ENCODE data around the gene ATF6B. TPM values are rescaled to one million over a fixed set of nuclear protein-coding genes. Genes with fewer than 3 reads are reported as not detected.

Gene ATF6B
- total RNA-seq, 1 donor, result 27.5 TPM

DNA sequence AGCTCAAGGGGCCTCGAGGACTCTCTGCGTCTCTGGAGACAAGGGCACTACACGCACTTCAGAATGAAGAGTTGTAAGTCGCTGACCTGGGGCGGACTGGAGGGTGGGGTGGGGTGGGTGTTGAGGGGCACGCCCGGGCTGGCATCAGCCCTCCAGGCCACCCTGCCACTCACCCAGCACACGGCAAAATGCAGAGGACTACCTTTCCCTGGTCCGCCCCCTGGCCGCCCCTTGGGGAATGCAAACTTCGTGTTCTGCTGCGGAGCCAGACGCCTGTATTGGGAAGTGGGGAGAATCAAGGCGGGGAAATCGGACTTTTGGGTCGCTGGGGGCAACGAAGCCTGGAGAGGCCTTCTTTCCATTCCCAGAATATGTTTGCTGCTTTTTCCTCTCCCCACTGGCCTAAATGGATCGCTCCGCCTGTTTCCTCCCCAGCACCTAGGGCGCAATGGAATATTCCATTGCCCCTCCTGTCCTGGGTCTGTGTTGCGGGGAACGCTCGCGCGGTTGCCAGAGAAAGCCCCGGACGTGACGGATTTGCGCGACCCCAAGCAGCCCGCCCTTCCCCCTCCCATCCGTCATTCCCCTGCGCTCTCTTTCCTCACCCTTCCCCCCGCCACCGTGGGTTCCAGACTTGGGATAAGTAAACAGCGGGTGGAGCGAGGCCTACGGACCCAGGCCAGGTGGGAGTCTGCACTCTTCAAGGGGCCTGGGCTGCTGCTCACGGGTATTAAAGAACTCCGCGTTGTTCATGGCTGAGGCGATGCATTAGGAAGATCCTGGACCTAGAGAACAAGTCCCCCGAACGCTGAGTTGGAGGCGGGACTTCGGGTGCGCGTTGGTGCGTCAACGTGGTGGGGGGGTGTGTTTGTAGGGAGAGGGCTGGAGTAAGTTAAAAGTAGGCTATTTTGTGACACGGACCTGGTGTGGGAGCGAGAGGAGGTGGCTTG is 25.8 kb upstream of the ATF6B start, which contains the start of gene PPT2:
Gene PPT2, plus strand, starts transcription at position 578 of the 950 bp plus-strand sequence. CDS start 454 bp downstream, outside the sequence.
- peak; percentile 95 for DNase-seq (ENCODE audit: insufficient read length, low spot score, missing footprints)
- peaks cover 24% of the 10 kb centered on the region for H3K4me1 ChIP-seq (ENCODE audit: insufficient read depth, low read length)

GRCh38 chr6:32152769-32153563 is 24.9 kb upstream of the ATF6B start:
- Histone ChIP-seq H4K20me1 (ENCODE audit: insufficient read depth, low read length) (peaks cover 6% of the 10 kb centered on the region), H3K27ac (ENCODE audit: low read depth, low read length) (peak overlapping the region; percentile 90), H3K4me1 (ENCODE audit: insufficient read depth, low read length) (peaks cover 24% of the 10 kb centered on the region), H2AFZ (ENCODE audit: low read length) (peak overlapping the region; percentile 97), H3K9me3 (ENCODE audit: low read depth, low read length) (no peaks in the 10 kb centered on the region), H3K4me2 (ENCODE audit: insufficient read depth, low read length) (peak overlapping the region; percentile 91), H3K27me3 (ENCODE audit: insufficient read depth, low read length) (peaks cover 16% of the 10 kb centered on the region), H3K79me2 (ENCODE audit: insufficient read depth, low read length) (peaks cover 18% of the 10 kb centered on the region), H3K36me3 (ENCODE audit: insufficient read depth, low read length) (peaks cover 5% of the 10 kb centered on the region), H3K4me3 (ENCODE audit: insufficient read depth, low read length) (peak overlapping the region; percentile 97)
- TF ChIP-seq CTCF (IDR thresholded peaks at IDR 0.05; ENCODE audit: extremely low read depth, low read depth, low read length), result no peak
- DNase-seq (ENCODE audit: insufficient read length, low spot score, missing footprints), result peak; percentile 88

More for the DNA sequence above, 25.8 kb upstream of the ATF6B start, which contains the start of gene PPT2:
- TF ChIP-seq CTCF (IDR thresholded peaks at IDR 0.05; ENCODE audit: extremely low read depth, low read depth, low read length), result no peak
- peaks cover 6% of the 10 kb centered on the region for H4K20me1 ChIP-seq (ENCODE audit: insufficient read depth, low read length)
- peak within 1 kb of the TSS; percentile 97 for H3K4me3 ChIP-seq (ENCODE audit: insufficient read depth, low read length)
- H3K27ac ChIP-seq (ENCODE audit: low read depth, low read length), result peak within 1 kb of the TSS; percentile 90
- peaks cover 18% of the 10 kb centered on the region for H3K79me2 ChIP-seq (ENCODE audit: insufficient read depth, low read length)
- H3K4me2 ChIP-seq (ENCODE audit: insufficient read depth, low read length), result peak within 1 kb of the TSS; percentile 91
- H3K27me3 ChIP-seq (ENCODE audit: insufficient read depth, low read length), result peaks cover 7% of the 10 kb centered on the region
- peaks cover 14% of the 10 kb centered on the region for H3K36me3 ChIP-seq (ENCODE audit: insufficient read depth, low read length)
- peak within 1 kb of the TSS; percentile 97 for H2AFZ ChIP-seq (ENCODE audit: low read length)
- H3K9me3 ChIP-seq (ENCODE audit: low read depth, low read length), result no peaks in the 10 kb centered on the region

- H3K4me3 ChIP-seq (ENCODE audit: insufficient read depth, low read length), result peak within 1 kb of the TSS; percentile 97
- H3K4me2 ChIP-seq (ENCODE audit: insufficient read depth, low read length), result peak within 1 kb of the TSS; percentile 91
- peaks cover 24% of the 10 kb centered on the region for H3K4me1 ChIP-seq (ENCODE audit: insufficient read depth, low read length)
- DNase-seq (ENCODE audit: insufficient read length, low spot score, missing footprints), result peak; percentile 86
- H3K79me2 ChIP-seq (ENCODE audit: insufficient read depth, low read length), result peaks cover 18% of the 10 kb centered on the region
- H3K9me3 ChIP-seq (ENCODE audit: low read depth, low read length), result no peaks in the 10 kb centered on the region
- peaks cover 6% of the 10 kb centered on the region for H4K20me1 ChIP-seq (ENCODE audit: insufficient read depth, low read length)
- peaks cover 24% of the 10 kb centered on the region for H3K27me3 ChIP-seq (ENCODE audit: insufficient read depth, low read length)
- peaks cover 2% of the 10 kb centered on the region for H3K36me3 ChIP-seq (ENCODE audit: insufficient read depth, low read length)
- H2AFZ ChIP-seq (ENCODE audit: low read length), result peak within 1 kb of the TSS; percentile 97
- peak within 1 kb of the TSS; percentile 90 for H3K27ac ChIP-seq (ENCODE audit: low read depth, low read length)
- no peak for TF ChIP-seq CTCF (IDR thresholded peaks at IDR 0.05; ENCODE audit: extremely low read depth, low read depth, low read length)
Measured at GRCh38 chr6:32151863-32152768, 24.1 kb upstream of the ATF6B start, which contains the start of gene PRRT1. TSS of gene PRRT1 (minus strand) at chr6:32151939. CDS start at chr6:32151827, 112 bp downstream.
